ENCODE measurements around the gene TMPRSS7.

- TF ChIP-seq POLR2A (IDR thresholded peaks at IDR 0.05) (no peak), CTCF (IDR thresholded peaks at IDR 0.05) (no peak)
Measured at GRCh38 chr3:112046599-112046998, 12.1 kb downstream of the TMPRSS7 start.

Data from lower leg skin (tissue), 3 donors.